ENCODE results near the gene MICAL3. TPM values are rescaled to one million over a fixed set of nuclear protein-coding genes. Genes with fewer than 3 reads are reported as not detected.

The MICAL3 gene
- total RNA-seq, 4 donors from 2014 or later = 45.2 to 56.3 (median 46.3) TPM

DNA sequence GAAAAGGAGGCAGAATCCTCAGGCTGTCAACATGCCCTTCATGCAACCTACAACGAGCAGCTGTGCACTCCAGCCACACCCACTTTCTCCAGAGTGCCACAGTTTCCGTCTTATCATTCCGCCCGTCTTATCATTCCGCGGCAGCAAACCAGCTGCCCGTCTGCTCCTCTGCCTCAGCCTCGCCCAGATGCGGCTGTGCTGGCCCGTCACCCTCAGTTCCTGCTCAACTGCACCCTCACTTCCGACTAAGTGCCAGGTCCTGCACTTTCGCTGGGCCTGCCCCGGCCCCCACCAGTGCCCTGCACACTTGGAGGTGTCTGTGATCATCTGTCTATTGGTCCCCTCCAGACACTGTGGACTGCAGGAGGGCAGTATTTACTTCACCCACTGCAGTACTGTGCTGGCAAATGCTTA is 43.7 kb downstream of the MICAL3 start:
- DNase-seq (ENCODE audit: low spot score in 2 of 2) = peak in 1 of 2 donors; percentile 20
- TF ChIP-seq POLR2A (IDR thresholded peaks at IDR 0.05) (no peak), EP300 (IDR thresholded peaks at IDR 0.05) (no peak)
- peaks cover 0 to 23% (median 6%) of the 10 kb centered on the region in 4 donors for H3K4me1 ChIP-seq
- peak overlapping the region in 1 of 4 donors; percentile 8 for H3K4me3 ChIP-seq
- H3K27ac ChIP-seq = peak overlapping the region in 1 of 4 donors; percentile 36
- H3K27me3 ChIP-seq = no peaks in the 10 kb centered on the region
- no peaks in the 10 kb centered on the region for H3K36me3 ChIP-seq
- 30 to 49% methylated on average over 13 of the region's 13 CpGs for WGBS, 2 donors
- H3K9me3 ChIP-seq = no peaks in the 10 kb centered on the region

DNA sequence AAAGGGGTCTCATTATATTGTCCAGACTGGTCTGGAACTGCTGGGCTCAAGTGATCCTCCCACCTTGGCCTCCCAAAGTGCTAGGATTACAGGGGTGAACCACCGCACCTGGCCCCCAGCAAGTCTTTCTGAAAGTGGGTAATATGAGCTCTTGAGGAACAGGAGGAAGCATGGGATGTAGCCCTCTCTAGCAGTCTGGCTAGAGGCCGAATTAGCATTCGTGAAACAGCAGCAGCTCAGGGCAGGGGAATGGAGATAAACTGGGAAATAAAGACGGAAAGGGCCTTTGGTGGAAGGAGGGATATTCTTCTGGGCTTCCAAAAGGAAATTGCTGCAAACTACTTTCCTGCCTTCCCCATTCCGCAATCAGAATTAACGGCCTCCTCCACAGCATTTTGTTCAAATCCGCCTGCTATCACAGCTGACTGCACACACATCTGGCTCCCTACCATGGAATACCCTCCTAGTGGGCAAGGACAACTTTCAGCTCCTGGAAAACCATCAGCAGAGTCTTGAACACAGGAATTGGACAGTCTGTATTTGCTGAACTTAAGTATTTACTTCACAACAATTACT is 44.3 kb downstream of the MICAL3 start:
- 71 to 73% methylated on average over 7 of the region's 7 CpGs for WGBS, 2 donors
- Histone ChIP-seq H3K4me1 (peaks cover 0 to 29% (median 7%) of the 10 kb centered on the region in 4 donors), H3K27ac (no peak overlapping the region), H3K9me3 (no peaks in the 10 kb centered on the region), H3K36me3 (no peaks in the 10 kb centered on the region), H3K27me3 (no peaks in the 10 kb centered on the region), H3K4me3 (peak overlapping the region in 1 of 4 donors; percentile 8)
- TF ChIP-seq EP300 (IDR thresholded peaks at IDR 0.05) (no peak), POLR2A (IDR thresholded peaks at IDR 0.05) (no peak)
- TF ChIP-seq, protein P1, sequence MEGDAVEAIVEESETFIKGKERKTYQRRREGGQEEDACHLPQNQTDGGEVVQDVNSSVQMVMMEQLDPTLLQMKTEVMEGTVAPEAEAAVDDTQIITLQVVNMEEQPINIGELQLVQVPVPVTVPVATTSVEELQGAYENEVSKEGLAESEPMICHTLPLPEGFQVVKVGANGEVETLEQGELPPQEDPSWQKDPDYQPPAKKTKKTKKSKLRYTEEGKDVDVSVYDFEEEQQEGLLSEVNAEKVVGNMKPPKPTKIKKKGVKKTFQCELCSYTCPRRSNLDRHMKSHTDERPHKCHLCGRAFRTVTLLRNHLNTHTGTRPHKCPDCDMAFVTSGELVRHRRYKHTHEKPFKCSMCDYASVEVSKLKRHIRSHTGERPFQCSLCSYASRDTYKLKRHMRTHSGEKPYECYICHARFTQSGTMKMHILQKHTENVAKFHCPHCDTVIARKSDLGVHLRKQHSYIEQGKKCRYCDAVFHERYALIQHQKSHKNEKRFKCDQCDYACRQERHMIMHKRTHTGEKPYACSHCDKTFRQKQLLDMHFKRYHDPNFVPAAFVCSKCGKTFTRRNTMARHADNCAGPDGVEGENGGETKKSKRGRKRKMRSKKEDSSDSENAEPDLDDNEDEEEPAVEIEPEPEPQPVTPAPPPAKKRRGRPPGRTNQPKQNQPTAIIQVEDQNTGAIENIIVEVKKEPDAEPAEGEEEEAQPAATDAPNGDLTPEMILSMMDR (IDR thresholded peaks at IDR 0.05) = no peak
- no peak for DNase-seq (ENCODE audit: low spot score in 2 of 2)

DNA sequence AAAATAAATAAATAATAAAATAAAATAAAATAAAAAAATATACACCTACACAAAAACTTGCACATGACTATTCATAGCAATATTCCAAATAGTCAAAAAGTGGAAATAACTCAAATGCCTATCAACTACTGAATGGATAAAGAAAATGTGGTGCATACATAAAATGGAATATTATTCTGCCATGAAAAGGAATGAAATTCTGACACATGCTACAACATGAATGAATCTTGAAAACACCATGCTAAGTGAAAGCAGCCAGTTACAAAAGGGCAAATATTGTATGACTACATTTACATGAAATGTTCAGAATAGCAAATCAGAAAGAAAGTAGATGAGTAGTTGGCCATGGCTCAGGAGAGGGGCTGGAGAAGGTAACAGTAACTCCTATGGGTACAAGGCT is 46.3 kb downstream of the MICAL3 start:
- TF ChIP-seq, protein P1 (IDR thresholded peaks at IDR 0.05) = no peak
- TF ChIP-seq POLR2A (IDR thresholded peaks at IDR 0.05) (no peak), EP300 (IDR thresholded peaks at IDR 0.05) (no peak)
- no peak overlapping the region for H3K27ac ChIP-seq
- no peak overlapping the region for H3K4me3 ChIP-seq
- no peaks in the 10 kb centered on the region for H3K9me3 ChIP-seq
- no peaks in the 10 kb centered on the region for H3K36me3 ChIP-seq
- peaks cover 0 to 49% (median 12%) of the 10 kb centered on the region in 4 donors for H3K4me1 ChIP-seq
- DNase-seq (ENCODE audit: low spot score in 2 of 2) = no peak
- no peaks in the 10 kb centered on the region for H3K27me3 ChIP-seq

DNA sequence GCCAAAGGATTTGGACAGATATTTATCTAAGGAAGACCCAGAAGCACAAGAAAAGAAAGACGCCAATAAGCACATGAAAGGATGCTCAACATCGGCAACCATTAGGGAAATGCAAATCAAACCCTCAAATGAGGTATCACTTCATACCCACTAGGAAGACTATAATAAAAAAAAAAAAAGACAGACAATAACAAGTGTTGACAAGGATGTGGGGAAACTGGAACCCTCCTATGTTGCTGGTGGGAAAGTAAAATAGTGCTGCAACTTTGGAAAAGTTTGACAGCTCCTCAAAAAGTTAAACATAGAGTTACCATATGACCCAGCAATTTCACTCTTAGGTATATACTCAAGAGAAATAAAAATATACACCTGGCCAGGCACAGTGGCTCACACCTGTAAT is 47.0 kb downstream of the MICAL3 start:
- Histone ChIP-seq H3K27me3 (no peaks in the 10 kb centered on the region), H3K4me1 (peaks cover 0 to 56% (median 19%) of the 10 kb centered on the region in 4 donors), H3K27ac (no peak overlapping the region), H3K9me3 (no peaks in the 10 kb centered on the region), H3K4me3 (no peak overlapping the region), H3K36me3 (no peaks in the 10 kb centered on the region)
- 95 to 96% methylated on average over 2 of the region's 2 CpGs for WGBS, 2 donors
- TF ChIP-seq EP300 (IDR thresholded peaks at IDR 0.05) (no peak), POLR2A (IDR thresholded peaks at IDR 0.05) (no peak)
- TF ChIP-seq, protein P1 (IDR thresholded peaks at IDR 0.05) = no peak
- no peak for DNase-seq (ENCODE audit: low spot score in 2 of 2)

DNA sequence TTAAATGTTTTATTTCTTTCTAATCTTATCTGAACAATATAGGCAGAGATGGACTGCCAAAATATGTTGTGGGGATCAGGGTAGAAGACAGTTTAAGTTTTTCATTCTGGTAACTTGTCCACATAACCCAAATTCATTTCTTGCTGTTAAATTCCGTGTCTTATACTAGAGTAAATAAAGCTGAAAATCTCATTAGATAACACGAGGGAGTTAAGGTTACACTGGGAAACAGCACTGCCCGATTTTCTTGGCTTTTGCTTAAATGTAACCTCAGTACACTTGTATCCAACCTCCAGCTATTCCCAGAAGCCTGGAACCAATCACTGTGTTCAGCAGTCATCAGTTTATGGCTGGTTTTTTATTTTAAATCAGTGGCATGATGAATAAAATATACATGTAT is 48.2 kb downstream of the MICAL3 start:
- Histone ChIP-seq H3K9me3 (no peaks in the 10 kb centered on the region), H3K4me3 (no peak overlapping the region), H3K27ac (no peak overlapping the region), H3K4me1 (peaks cover 0 to 64% (median 23%) of the 10 kb centered on the region in 4 donors), H3K36me3 (no peaks in the 10 kb centered on the region), H3K27me3 (no peaks in the 10 kb centered on the region)
- 22% methylated on average over 3 of the region's 3 CpGs for WGBS, 2 donors
- DNase-seq (ENCODE audit: low spot score in 2 of 2) = no peak
- TF ChIP-seq POLR2A (IDR thresholded peaks at IDR 0.05) = no peak

DNA sequence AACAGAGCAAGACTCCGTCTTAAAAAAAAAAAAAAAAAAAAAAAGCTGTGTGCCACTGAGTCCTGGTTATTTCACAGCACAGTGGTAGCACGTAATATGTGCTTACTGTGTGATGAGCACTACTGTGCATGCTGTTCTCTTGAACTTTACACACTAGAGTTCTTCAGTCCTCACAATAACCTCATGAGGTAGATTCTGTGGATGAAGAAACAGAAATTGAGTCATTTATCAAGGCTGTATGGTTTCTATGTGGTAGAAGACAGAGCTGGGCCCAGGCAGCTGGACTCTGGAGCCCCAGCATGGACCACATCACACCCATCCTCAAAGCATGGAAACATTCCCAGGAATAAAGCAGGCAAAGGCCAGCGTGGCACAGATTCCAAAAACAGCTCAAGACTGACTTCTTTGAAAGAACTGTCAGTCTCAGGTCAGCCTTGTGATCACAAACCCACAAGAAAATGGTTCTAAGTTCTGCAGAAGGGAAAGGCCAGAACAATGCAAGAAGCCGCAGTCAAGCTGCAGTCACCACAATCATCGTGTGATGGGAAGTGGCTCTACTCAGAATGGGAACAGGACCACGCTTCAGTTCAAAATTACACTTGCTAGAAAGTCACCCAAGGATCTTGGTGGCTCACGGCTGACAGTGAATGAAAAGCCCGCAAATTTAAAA is 49.5 kb downstream of the MICAL3 start:
- WGBS, 2 donors = 64 to 65% methylated on average over 8 of the region's 8 CpGs
- peak overlapping the region in 2 of 4 donors; percentile 18 to 56 for H3K27ac ChIP-seq

More for the DNA sequence above, 49.5 kb downstream of the MICAL3 start:
- Histone ChIP-seq H3K4me3 (no peak overlapping the region), H3K36me3 (no peaks in the 10 kb centered on the region), H3K27me3 (no peaks in the 10 kb centered on the region), H3K4me1 (peaks cover 0 to 64% (median 19%) of the 10 kb centered on the region in 4 donors), H3K9me3 (no peaks in the 10 kb centered on the region)
- TF ChIP-seq EP300 (IDR thresholded peaks at IDR 0.05) (no peak), POLR2A (IDR thresholded peaks at IDR 0.05) (no peak)
- TF ChIP-seq, protein P1 (IDR thresholded peaks at IDR 0.05) = no peak
- DNase-seq (ENCODE audit: low spot score in 2 of 2) = no peak

Measured in tibial nerve (tissue), 4 donors.